SH-SY5Y (cell line): Measurements from ENCODE around the gene P4HA2.

Experiments
- GATA2 ChIP-seq: IDR thresholded peaks from 2 replicates; pipeline ENCODE4 v1.6.1; 2011; ENCODE audit warnings: mild to moderate bottlenecking, low read depth, low read length
- GATA3 ChIP-seq: IDR thresholded peaks from 2 replicates; pipeline ENCODE4 v1.6.1; 2011; ENCODE audit warnings: low read depth, mild to moderate bottlenecking, low read length, moderate library complexity

- TF ChIP-seq GATA2: no peak
- TF ChIP-seq GATA3: no peak
Observed at GRCh38 chr5:132256086-132256782, 28.6 kb upstream of the P4HA2 start.
